Measurements from ENCODE around the gene ZMIZ1. TPM values are rescaled to one million over a fixed set of nuclear protein-coding genes. Genes with fewer than 3 reads are reported as not detected.

Gene ZMIZ1
- total and polyA plus RNA-seq, 4 donors, result 43.0 to 178 (median 107) TPM

- Histone ChIP-seq H3K4me3 (ENCODE audit: low read depth, low read length) (no peak overlapping the region), H3K27me3 (ENCODE audit: control insufficient read depth, insufficient read depth, low read length) (no peaks in the 10 kb centered on the region), H3K36me3 (ENCODE audit: control insufficient read depth, insufficient read depth, low read length) (peaks cover 81% of the 10 kb centered on the region), H3K9me3 (ENCODE audit: control insufficient read depth, insufficient read depth, low read length) (no peaks in the 10 kb centered on the region), H3K27ac (ENCODE audit: low read depth, low read length) (peak overlapping the region; percentile 42), H3K4me1 (ENCODE audit: control insufficient read depth, insufficient read depth, low read length) (peaks cover 81% of the 10 kb centered on the region)
- DNase-seq (ENCODE audit: low read depth in 4 of 6, low spot score in 6 of 6), result no peak
- 49% methylated on average over 9 of the region's 11 CpGs for WGBS (ENCODE audit: insufficient coverage)
Observed at GRCh38 chr10:79165070-79165778, 96.5 kb downstream of the ZMIZ1 start.

- WGBS (ENCODE audit: insufficient coverage), result 40% methylated on average over 7 of the region's 7 CpGs
Observed at GRCh38 chr10:79166312-79166721, 97.6 kb downstream of the ZMIZ1 start.

GRCh38 chr10:79166741-79167140, 98.0 kb downstream of the ZMIZ1 start:
- H3K4me1 ChIP-seq (ENCODE audit: control insufficient read depth, insufficient read depth, low read length), result peaks cover 76% of the 10 kb centered on the region
- no peak overlapping the region for H3K4me3 ChIP-seq (ENCODE audit: low read depth, low read length)
- H3K27ac ChIP-seq (ENCODE audit: low read depth, low read length), result no peak overlapping the region
- peaks cover 85% of the 10 kb centered on the region for H3K36me3 ChIP-seq (ENCODE audit: control insufficient read depth, insufficient read depth, low read length)
- WGBS (ENCODE audit: insufficient coverage), result 56% methylated on average over 10 of the region's 10 CpGs
- H3K27me3 ChIP-seq (ENCODE audit: control insufficient read depth, insufficient read depth, low read length), result no peaks in the 10 kb centered on the region
- H3K9me3 ChIP-seq (ENCODE audit: control insufficient read depth, insufficient read depth, low read length), result no peaks in the 10 kb centered on the region
- DNase-seq (ENCODE audit: low read depth in 4 of 6, low spot score in 6 of 6), result peak in 1 of 6 donors; percentile 77

More at GRCh38 chr10:79166312-79166721, 97.6 kb downstream of the ZMIZ1 start:
- no peaks in the 10 kb centered on the region for H3K9me3 ChIP-seq (ENCODE audit: control insufficient read depth, insufficient read depth, low read length)
- peak in 2 of 6 donors; percentile 52 for DNase-seq (ENCODE audit: low read depth in 4 of 6, low spot score in 6 of 6)
- H3K36me3 ChIP-seq (ENCODE audit: control insufficient read depth, insufficient read depth, low read length), result peaks cover 81% of the 10 kb centered on the region
- no peak overlapping the region for H3K27ac ChIP-seq (ENCODE audit: low read depth, low read length)
- H3K4me1 ChIP-seq (ENCODE audit: control insufficient read depth, insufficient read depth, low read length), result peaks cover 77% of the 10 kb centered on the region
- H3K4me3 ChIP-seq (ENCODE audit: low read depth, low read length), result no peak overlapping the region
- H3K27me3 ChIP-seq (ENCODE audit: control insufficient read depth, insufficient read depth, low read length), result no peaks in the 10 kb centered on the region

GRCh38 chr10:79167537-79167936, 98.8 kb downstream of the ZMIZ1 start:
- no peak for DNase-seq (ENCODE audit: low read depth in 4 of 6, low spot score in 6 of 6)
- H3K27me3 ChIP-seq (ENCODE audit: control insufficient read depth, insufficient read depth, low read length), result no peaks in the 10 kb centered on the region
- WGBS (ENCODE audit: insufficient coverage), result 73% methylated on average over 6 of the region's 8 CpGs
- H3K4me3 ChIP-seq (ENCODE audit: low read depth, low read length), result no peak overlapping the region
- H3K4me1 ChIP-seq (ENCODE audit: control insufficient read depth, insufficient read depth, low read length), result peaks cover 69% of the 10 kb centered on the region
- peaks cover 81% of the 10 kb centered on the region for H3K36me3 ChIP-seq (ENCODE audit: control insufficient read depth, insufficient read depth, low read length)
- H3K27ac ChIP-seq (ENCODE audit: low read depth, low read length), result no peak overlapping the region
- H3K9me3 ChIP-seq (ENCODE audit: control insufficient read depth, insufficient read depth, low read length), result no peaks in the 10 kb centered on the region

GRCh38 chr10:79168210-79168609, 99.4 kb downstream of the ZMIZ1 start:
- Histone ChIP-seq H3K4me1 (ENCODE audit: control insufficient read depth, insufficient read depth, low read length) (peaks cover 62% of the 10 kb centered on the region), H3K36me3 (ENCODE audit: control insufficient read depth, insufficient read depth, low read length) (peaks cover 77% of the 10 kb centered on the region)
- WGBS (ENCODE audit: insufficient coverage), result 49% methylated on average over 5 of the region's 5 CpGs

GRCh38 chr10:79170226-79170752, 101.5 kb downstream of the ZMIZ1 start:
- Histone ChIP-seq H3K4me1 (ENCODE audit: control insufficient read depth, insufficient read depth, low read length) (peaks cover 64% of the 10 kb centered on the region), H3K9me3 (ENCODE audit: control insufficient read depth, insufficient read depth, low read length) (no peaks in the 10 kb centered on the region), H3K27ac (ENCODE audit: low read depth, low read length) (no peak overlapping the region), H3K27me3 (ENCODE audit: control insufficient read depth, insufficient read depth, low read length) (no peaks in the 10 kb centered on the region), H3K4me3 (ENCODE audit: low read depth, low read length) (no peak overlapping the region), H3K36me3 (ENCODE audit: control insufficient read depth, insufficient read depth, low read length) (peaks cover 76% of the 10 kb centered on the region)
- no peak for DNase-seq (ENCODE audit: low read depth in 4 of 6, low spot score in 6 of 6)
- 88% methylated on average over 4 of the region's 4 CpGs for WGBS (ENCODE audit: insufficient coverage)

More at GRCh38 chr10:79168210-79168609, 99.4 kb downstream of the ZMIZ1 start:
- no peak for DNase-seq (ENCODE audit: low read depth in 4 of 6, low spot score in 6 of 6)
- no peak overlapping the region for H3K4me3 ChIP-seq (ENCODE audit: low read depth, low read length)
- H3K27me3 ChIP-seq (ENCODE audit: control insufficient read depth, insufficient read depth, low read length), result no peaks in the 10 kb centered on the region
- H3K27ac ChIP-seq (ENCODE audit: low read depth, low read length), result no peak overlapping the region
- H3K9me3 ChIP-seq (ENCODE audit: control insufficient read depth, insufficient read depth, low read length), result no peaks in the 10 kb centered on the region

- Histone ChIP-seq H3K9me3 (ENCODE audit: control insufficient read depth, insufficient read depth, low read length) (no peaks in the 10 kb centered on the region), H3K27ac (ENCODE audit: low read depth, low read length) (no peak overlapping the region), H3K36me3 (ENCODE audit: control insufficient read depth, insufficient read depth, low read length) (peaks cover 76% of the 10 kb centered on the region), H3K27me3 (ENCODE audit: control insufficient read depth, insufficient read depth, low read length) (no peaks in the 10 kb centered on the region), H3K4me3 (ENCODE audit: low read depth, low read length) (no peak overlapping the region), H3K4me1 (ENCODE audit: control insufficient read depth, insufficient read depth, low read length) (peaks cover 64% of the 10 kb centered on the region)
- no peak for DNase-seq (ENCODE audit: low read depth in 4 of 6, low spot score in 6 of 6)
- 54% methylated on average over 5 of the region's 9 CpGs for WGBS (ENCODE audit: insufficient coverage)
Observed at GRCh38 chr10:79170993-79171392, 102.2 kb downstream of the ZMIZ1 start.

GRCh38 chr10:79171504-79171903, 102.7 kb downstream of the ZMIZ1 start:
- H3K4me3 ChIP-seq (ENCODE audit: low read depth, low read length), result no peak overlapping the region
- WGBS (ENCODE audit: insufficient coverage), result 94% methylated on average over 5 of the region's 5 CpGs
- H3K9me3 ChIP-seq (ENCODE audit: control insufficient read depth, insufficient read depth, low read length), result no peaks in the 10 kb centered on the region
- H3K4me1 ChIP-seq (ENCODE audit: control insufficient read depth, insufficient read depth, low read length), result peaks cover 64% of the 10 kb centered on the region
- H3K27me3 ChIP-seq (ENCODE audit: control insufficient read depth, insufficient read depth, low read length), result no peaks in the 10 kb centered on the region
- H3K36me3 ChIP-seq (ENCODE audit: control insufficient read depth, insufficient read depth, low read length), result peaks cover 72% of the 10 kb centered on the region
- no peak for DNase-seq (ENCODE audit: low read depth in 4 of 6, low spot score in 6 of 6)
- no peak overlapping the region for H3K27ac ChIP-seq (ENCODE audit: low read depth, low read length)

GRCh38 chr10:79172881-79173280, 104.1 kb downstream of the ZMIZ1 start:
- peaks cover 68% of the 10 kb centered on the region for H3K36me3 ChIP-seq (ENCODE audit: control insufficient read depth, insufficient read depth, low read length)

More at GRCh38 chr10:79172881-79173280, 104.1 kb downstream of the ZMIZ1 start:
- Histone ChIP-seq H3K4me1 (ENCODE audit: control insufficient read depth, insufficient read depth, low read length) (peaks cover 64% of the 10 kb centered on the region), H3K27me3 (ENCODE audit: control insufficient read depth, insufficient read depth, low read length) (no peaks in the 10 kb centered on the region), H3K27ac (ENCODE audit: low read depth, low read length) (no peak overlapping the region), H3K4me3 (ENCODE audit: low read depth, low read length) (no peak overlapping the region), H3K9me3 (ENCODE audit: control insufficient read depth, insufficient read depth, low read length) (no peaks in the 10 kb centered on the region)
- 85% methylated on average over 4 of the region's 5 CpGs for WGBS (ENCODE audit: insufficient coverage)
- no peak for DNase-seq (ENCODE audit: low read depth in 4 of 6, low spot score in 6 of 6)
